PC-3 (cell line): ENCODE results near the gene UBA3.

Experiments used
- CTCF ChIP-seq: fragments of 300-600 bp; sonication (generic); conservative IDR thresholded peaks from 2 replicates; pipeline ENCODE4 v1.5.1; 2017; ENCODE audit warnings: antibody characterized with exemption, low read depth, mild to moderate bottlenecking, low read length
- EZH2 ChIP-seq: fragments of 300-600 bp; sonication (generic); IDR thresholded peaks from one replicate; pipeline ENCODE4 v1.6.1; 2017; ENCODE audit warnings: antibody characterized with exemption, mild to moderate bottlenecking, low read length; ENCODE audit not compliant: unreplicated experiment
- EZH2phosphoT487 ChIP-seq: fragments of 300-600 bp; sonication (generic); IDR thresholded peaks from 2 replicates; pipeline ENCODE4 v1.6.1; 2018; ENCODE audit warnings: mild to moderate bottlenecking, antibody characterized with exemption, low read length, borderline replicate concordance

- TF ChIP-seq CTCF (no peak), EZH2 (no peak), EZH2phosphoT487 (no peak)
Observed at GRCh38 chr3:69113536-69113935, 33.4 kb upstream of the UBA3 start.
